Ectodermal cell (in vitro differentiated cells): ENCODE measurements around the gene PPIL6.
"Not testable (repeated sequence)": the region's sequence is repeated elsewhere in the genome, so short reads cannot be mapped to it uniquely, and the experiment has no call there.

Experiments used
- H3K27ac ChIP-seq: 2 replicates; pipeline ENCODE4 v1.7.0; 2013; ENCODE audit warnings: mild to moderate bottlenecking, low read depth, low read length; ENCODE audit not compliant: insufficient read depth, poor library complexity, severe bottlenecking
- H3K27me3 ChIP-seq: 2 replicates; pipeline ENCODE4 v1.7.0; 2013; ENCODE audit warnings: mild to moderate bottlenecking, low read length; ENCODE audit not compliant: insufficient read depth, control insufficient read depth, poor library complexity, severe bottlenecking
- H3K36me3 ChIP-seq: one replicate; pipeline ENCODE4 v1.7.0; 2013; ENCODE audit warnings: low read length; ENCODE audit not compliant: control insufficient read depth, insufficient read depth
- H3K4me1 ChIP-seq: one replicate; pipeline ENCODE4 v1.7.0; 2013; ENCODE audit warnings: low read length; ENCODE audit not compliant: control insufficient read depth, insufficient read depth
- H3K4me3 ChIP-seq: 2 replicates; pipeline ENCODE4 v1.7.0; 2013; ENCODE audit warnings: low read depth, low read length, control low read depth; ENCODE audit not compliant: insufficient read depth
- H3K9me3 ChIP-seq: 2 replicates; pipeline ENCODE4 v1.7.0; 2013; ENCODE audit warnings: mild to moderate bottlenecking, low read length, moderate library complexity; ENCODE audit not compliant: control insufficient read depth
- WGBS, 2 experiments: methylation state at CpG; one replicate each; pipeline ENCODE4 v1.1.7; 2013; ENCODE audit warnings: missing lambda C conversion rate in 2 of 2; 5-methylcytosine and 5-hydroxymethylcytosine counted together

Gene PPIL6

GRCh38 chr6:109466212-109466923 lies 25.9 kb upstream of the PPIL6 start:
- Histone ChIP-seq H3K4me1 (no peaks in the 10 kb centered on the region), H3K27ac (no peak overlapping the region), H3K27me3 (no peaks in the 10 kb centered on the region), H3K9me3 (no peaks in the 10 kb centered on the region), H3K4me3 (no peak overlapping the region), H3K36me3 (peaks cover 35% of the 10 kb centered on the region)
- 92 to 98% methylated on average over 6 of the region's 7 CpGs for WGBS, 2 experiments

GRCh38 chr6:109465772-109466171 lies 25.3 kb upstream of the PPIL6 start:
- Histone ChIP-seq H3K36me3 (peaks cover 30% of the 10 kb centered on the region), H3K4me1 (no peaks in the 10 kb centered on the region), H3K4me3 (no peak overlapping the region), H3K27ac (no peak overlapping the region), H3K9me3 (no peaks in the 10 kb centered on the region), H3K27me3 (no peaks in the 10 kb centered on the region)
- 94 to 97% methylated on average over 7 of the region's 7 CpGs for WGBS, 2 experiments

GRCh38 chr6:109461733-109462526 lies 21.5 kb upstream of the PPIL6 start:
- Histone ChIP-seq H3K4me3 (no peak overlapping the region), H3K27me3 (no peaks in the 10 kb centered on the region), H3K36me3 (peaks cover 23% of the 10 kb centered on the region), H3K9me3 (no peaks in the 10 kb centered on the region), H3K4me1 (peaks cover 28% of the 10 kb centered on the region), H3K27ac (no peak overlapping the region)
- 96 to 100% methylated on average over 1 of the region's 1 CpG for WGBS, 2 experiments

GRCh38 chr6:109461205-109461604 lies 20.8 kb upstream of the PPIL6 start:
- 100% methylated on average over 1 of the region's 1 CpG; no CpG with 5 or more reads in 1 of the 2 experiments for WGBS, 2 experiments
- H3K27ac ChIP-seq, H3K27me3 ChIP-seq, H3K9me3 ChIP-seq, H3K4me3 ChIP-seq: not testable (repeated sequence)
- peaks cover 34% of the 10 kb centered on the region for H3K4me1 ChIP-seq
- peaks cover 19% of the 10 kb centered on the region for H3K36me3 ChIP-seq

- 64 to 81% methylated on average over 2 of the region's 3 CpGs for WGBS, 2 experiments
- peak overlapping the region; percentile 40 for H3K27ac ChIP-seq
Observed at GRCh38 chr6:109460161-109460829, 19.9 kb upstream of the PPIL6 start.

GRCh38 chr6:109458774-109459531 lies 18.5 kb upstream of the PPIL6 start:
- H3K4me3 ChIP-seq: no peak overlapping the region
- no peaks in the 10 kb centered on the region for H3K36me3 ChIP-seq
- H3K4me1 ChIP-seq: peaks cover 40% of the 10 kb centered on the region
- H3K9me3 ChIP-seq: no peaks in the 10 kb centered on the region
- WGBS, 2 experiments: 70 to 77% methylated on average over 5 of the region's 5 CpGs
- H3K27ac ChIP-seq: no peak overlapping the region
- H3K27me3 ChIP-seq: no peaks in the 10 kb centered on the region

More at GRCh38 chr6:109460161-109460829, 19.9 kb upstream of the PPIL6 start:
- Histone ChIP-seq H3K27me3 (no peaks in the 10 kb centered on the region), H3K4me3 (no peak overlapping the region), H3K36me3 (peaks cover 10% of the 10 kb centered on the region), H3K9me3 (no peaks in the 10 kb centered on the region), H3K4me1 (peaks cover 34% of the 10 kb centered on the region)

- no peak overlapping the region for H3K4me3 ChIP-seq
- H3K4me1 ChIP-seq: peaks cover 41% of the 10 kb centered on the region
- H3K27ac ChIP-seq: no peak overlapping the region
- H3K27me3 ChIP-seq: no peaks in the 10 kb centered on the region
- H3K9me3 ChIP-seq: no peaks in the 10 kb centered on the region
- WGBS, 2 experiments: 90 to 91% methylated on average over 6 of the region's 6 CpGs
- no peaks in the 10 kb centered on the region for H3K36me3 ChIP-seq
Observed at GRCh38 chr6:109457562-109457996, 17.2 kb upstream of the PPIL6 start.

- Histone ChIP-seq H3K27me3 (no peaks in the 10 kb centered on the region), H3K9me3 (no peaks in the 10 kb centered on the region), H3K4me1 (peaks cover 41% of the 10 kb centered on the region), H3K27ac (no peak overlapping the region), H3K36me3 (peaks cover 3% of the 10 kb centered on the region), H3K4me3 (peak overlapping the region; percentile 61)
- WGBS, 2 experiments: 79 to 80% methylated on average over 16 of the region's 16 CpGs
Observed at GRCh38 chr6:109456710-109457561, 16.5 kb upstream of the PPIL6 start.

GRCh38 chr6:109456111-109456583 lies 15.7 kb upstream of the PPIL6 start:
- Histone ChIP-seq H3K27me3 (no peaks in the 10 kb centered on the region), H3K9me3 (no peaks in the 10 kb centered on the region), H3K4me3 (peak overlapping the region; percentile 61), H3K36me3 (peaks cover 6% of the 10 kb centered on the region), H3K27ac (peak overlapping the region; percentile 74), H3K4me1 (peaks cover 41% of the 10 kb centered on the region)
- 2% methylated on average over 38 of the region's 38 CpGs for WGBS, 2 experiments
